HG03354 (cell line): Measurements from ENCODE around the gene VSTM4.

ENCODE experiments used
- ATAC-seq: cut with Tn5 transposase; IDR thresholded peaks from one replicate; pipeline ENCODE4 v1.9.1; 2021; ENCODE audit warnings: mild to moderate bottlenecking; ENCODE audit not compliant: unreplicated experiment, poor library complexity, severe bottlenecking

VSTM4 gene

GRCh38 chr10:49119746-49120145 lies 4.4 kb upstream of the VSTM4 start:
- no peak for ATAC-seq

GRCh38 chr10:49118430-49119074 lies 3.2 kb upstream of the VSTM4 start:
- no peak for ATAC-seq

GRCh38 chr10:49117376-49118070 lies 2.2 kb upstream of the VSTM4 start:
- no peak for ATAC-seq

GRCh38 chr10:49116509-49117375 lies 1.4 kb upstream of the VSTM4 start:
- ATAC-seq = no peak

- ATAC-seq = no peak
These were observed 630 bp upstream of the VSTM4 start for GRCh38 chr10:49115796-49116508.

GRCh38 chr10:49114718-49115014 lies 656 bp downstream of the VSTM4 start:
- ATAC-seq = no peak

- no peak for ATAC-seq
These were observed 1.6 kb downstream of the VSTM4 start for GRCh38 chr10:49113741-49114141.

GRCh38 chr10:49112851-49113250 lies 2.5 kb downstream of the VSTM4 start:
- no peak for ATAC-seq

- no peak for ATAC-seq
These were observed 3.2 kb downstream of the VSTM4 start for GRCh38 chr10:49112098-49112497.

- ATAC-seq = no peak
These were observed 4.0 kb downstream of the VSTM4 start for GRCh38 chr10:49111320-49111698.

GRCh38 chr10:49110684-49111319 lies 4.5 kb downstream of the VSTM4 start:
- no peak for ATAC-seq

- ATAC-seq = no peak
These were observed 5.5 kb downstream of the VSTM4 start for GRCh38 chr10:49109669-49110340.

GRCh38 chr10:49108656-49109055 lies 6.7 kb downstream of the VSTM4 start:
- no peak for ATAC-seq

GRCh38 chr10:49107887-49108267 lies 7.4 kb downstream of the VSTM4 start:
- ATAC-seq = no peak

GRCh38 chr10:49107111-49107886 lies 8.0 kb downstream of the VSTM4 start:
- ATAC-seq = no peak

GRCh38 chr10:49106451-49106850 lies 8.9 kb downstream of the VSTM4 start:
- no peak for ATAC-seq

- ATAC-seq = no peak
These were observed 10.2 kb downstream of the VSTM4 start for GRCh38 chr10:49105076-49105475.

GRCh38 chr10:49104323-49104722 lies 11.0 kb downstream of the VSTM4 start:
- no peak for ATAC-seq

GRCh38 chr10:49103761-49104160 lies 11.6 kb downstream of the VSTM4 start:
- no peak for ATAC-seq
